Activated naive CD8-positive, alpha-beta T cell treated with anti-CD3 and anti-CD28 coated beads for 36 hours (primary cell): ENCODE measurements around the gene DPF3. TPM values are rescaled to one million over a fixed set of nuclear protein-coding genes. Genes with fewer than 3 reads are reported as not detected.

Experiments
- DNase-seq: peaks from one replicate; pipeline ENCODE4 v3.0.0; 2021
- H3K27ac Mint-ChIP-seq: one replicate; pipeline ENCODE4 v1.8.0; 2022; ENCODE audit warnings: mild to moderate bottlenecking, moderate library complexity, mixed read lengths
- H3K27me3 Mint-ChIP-seq: one replicate; pipeline ENCODE4 v1.8.0; 2022; ENCODE audit warnings: mild to moderate bottlenecking, mixed read lengths
- H3K36me3 Mint-ChIP-seq: one replicate; pipeline ENCODE4 v1.8.0; 2021; ENCODE audit warnings: mild to moderate bottlenecking, mixed read lengths
- H3K4me1 Mint-ChIP-seq: one replicate; pipeline ENCODE4 v1.8.0; 2021; ENCODE audit warnings: mixed read lengths
- H3K4me3 Mint-ChIP-seq: one replicate; pipeline ENCODE4 v1.8.0; 2022; ENCODE audit warnings: mild to moderate bottlenecking, moderate library complexity, mixed read lengths
- H3K9me3 Mint-ChIP-seq: one replicate; pipeline ENCODE4 v1.8.0; 2022; ENCODE audit warnings: mixed read lengths
- total RNA-seq, 2 experiments: library from RNA; stranded (reverse); gene quantifications; one replicate each; pipeline ENCODE4 v1.2.3, GENCODE V29; 2021

DPF3 gene
- total RNA-seq, 2 experiments from 2014 or later: 1.1 to 1.3 TPM

DNA sequence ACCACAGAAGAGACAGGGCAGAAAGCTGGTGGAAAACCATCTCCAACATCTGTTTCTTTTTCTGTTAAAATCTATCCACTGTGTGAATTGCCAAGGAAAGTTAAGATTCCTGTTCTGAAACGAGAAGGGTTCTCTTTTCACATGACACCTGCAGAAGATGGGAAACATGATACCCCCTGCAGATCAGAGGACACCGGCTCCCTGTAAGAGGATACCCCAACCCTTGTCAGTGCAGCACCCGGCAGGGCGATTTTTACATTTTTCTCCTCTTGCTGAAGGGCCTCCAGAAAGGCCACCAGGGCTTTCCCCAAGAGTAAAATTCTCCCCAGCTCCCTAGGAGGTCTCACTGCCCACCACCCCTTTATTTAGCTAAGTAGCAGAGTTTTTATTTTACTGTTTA lies 48.2 kb downstream of the DPF3 start:
- H3K27ac Mint-ChIP-seq: no peak overlapping the region
- H3K36me3 Mint-ChIP-seq: no peaks in the 10 kb centered on the region
- H3K4me1 Mint-ChIP-seq: no peaks in the 10 kb centered on the region
- DNase-seq: no peak
- no peak overlapping the region for H3K4me3 Mint-ChIP-seq
- no peaks in the 10 kb centered on the region for H3K27me3 Mint-ChIP-seq
- no peaks in the 10 kb centered on the region for H3K9me3 Mint-ChIP-seq

DNA sequence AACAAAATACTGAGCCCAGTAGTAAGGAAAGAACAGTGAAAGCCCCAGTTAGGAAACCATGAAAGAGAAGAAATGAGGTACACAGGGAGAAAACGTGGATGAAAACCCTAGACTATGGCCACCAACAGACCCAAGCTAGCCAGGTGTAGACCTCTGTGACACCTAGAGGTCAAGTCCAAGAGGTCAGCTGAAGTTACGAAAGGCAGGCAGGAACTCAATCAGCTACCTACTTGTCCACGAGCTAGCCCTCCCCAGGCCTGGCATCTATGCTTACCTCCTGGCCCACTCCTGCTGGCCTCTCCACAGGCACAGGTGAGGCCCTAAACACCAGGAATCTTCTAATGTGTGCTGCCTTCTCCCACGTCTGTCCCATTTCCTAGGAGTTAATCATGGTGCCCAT lies 48.7 kb downstream of the DPF3 start:
- Mint-ChIP-seq H3K4me1 (no peaks in the 10 kb centered on the region), H3K36me3 (no peaks in the 10 kb centered on the region), H3K27ac (no peak overlapping the region), H3K4me3 (no peak overlapping the region), H3K9me3 (no peaks in the 10 kb centered on the region), H3K27me3 (no peaks in the 10 kb centered on the region)
- no peak for DNase-seq

GRCh38 chr14:72844524-72844923 lies 49.4 kb downstream of the DPF3 start:
- Mint-ChIP-seq H3K27ac (no peak overlapping the region), H3K4me1 (no peaks in the 10 kb centered on the region), H3K9me3 (no peaks in the 10 kb centered on the region), H3K4me3 (no peak overlapping the region), H3K27me3 (no peaks in the 10 kb centered on the region), H3K36me3 (no peaks in the 10 kb centered on the region)
- DNase-seq: no peak

DNA sequence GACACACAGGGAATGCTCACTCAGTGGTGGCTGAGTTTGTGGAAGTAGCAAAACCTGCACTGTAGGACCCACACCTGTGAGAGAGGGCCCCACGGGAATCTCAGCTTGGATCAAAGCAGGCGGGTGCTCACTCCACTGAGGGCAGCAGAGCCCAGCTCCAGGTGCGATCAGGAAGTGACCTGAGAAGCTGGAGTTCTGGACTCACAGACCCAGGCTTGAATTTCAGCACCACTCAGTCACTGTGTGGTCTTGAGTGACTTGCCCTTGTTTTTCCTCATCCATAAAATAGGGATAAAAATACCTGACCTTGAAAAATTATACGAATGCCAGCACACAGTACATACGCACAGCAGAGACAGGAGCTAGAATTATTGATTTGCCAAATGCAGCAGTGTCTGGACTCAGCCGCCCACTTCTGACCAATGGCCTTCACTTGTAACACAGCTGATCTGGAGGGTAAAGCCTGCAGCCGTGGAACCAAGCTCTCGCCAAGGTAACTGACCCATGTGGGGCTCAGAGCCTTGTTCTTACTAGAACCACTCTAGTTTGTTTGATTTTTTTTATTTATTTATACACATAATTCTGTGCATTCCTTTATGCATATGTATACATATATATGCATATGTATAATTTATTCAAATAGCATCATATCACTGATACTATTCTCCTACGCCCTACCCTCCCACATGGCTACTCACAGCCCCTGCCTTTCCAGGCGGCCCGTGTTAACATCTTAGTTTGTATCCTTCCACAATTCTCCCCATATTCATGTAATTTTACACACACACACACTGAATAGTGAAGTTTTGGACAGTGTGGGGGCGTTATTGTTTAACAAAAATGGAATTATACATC lies 53.9 kb downstream of the DPF3 start:
- H3K36me3 Mint-ChIP-seq: no peaks in the 10 kb centered on the region

DNA sequence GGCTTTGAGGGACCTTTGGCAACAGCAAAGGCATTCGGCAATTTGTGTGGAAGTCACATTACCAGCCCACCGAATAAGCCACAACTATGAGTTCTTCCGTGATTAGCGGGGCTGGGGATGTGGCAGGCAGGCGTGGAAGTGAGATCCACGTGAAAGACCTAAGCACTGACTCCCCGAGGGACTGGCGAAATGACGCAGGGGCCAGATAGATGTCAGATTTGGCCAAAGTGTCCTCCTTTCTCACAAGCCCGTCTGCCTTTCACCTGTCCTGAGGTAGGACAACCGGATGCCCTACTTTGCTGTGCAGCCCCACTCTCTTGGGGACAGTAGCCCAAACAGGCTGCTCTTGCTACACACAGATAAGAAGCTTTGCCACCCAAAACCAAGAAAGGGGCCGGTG lies 54.5 kb downstream of the DPF3 start:
- Mint-ChIP-seq H3K27me3 (no peaks in the 10 kb centered on the region), H3K4me3 (no peak overlapping the region), H3K4me1 (no peaks in the 10 kb centered on the region), H3K36me3 (no peaks in the 10 kb centered on the region), H3K27ac (no peak overlapping the region), H3K9me3 (no peaks in the 10 kb centered on the region)
- no peak for DNase-seq

More for the DNA sequence above, 53.9 kb downstream of the DPF3 start:
- no peaks in the 10 kb centered on the region for H3K9me3 Mint-ChIP-seq
- H3K27me3 Mint-ChIP-seq: no peaks in the 10 kb centered on the region
- DNase-seq: no peak
- no peak overlapping the region for H3K27ac Mint-ChIP-seq
- no peak overlapping the region for H3K4me3 Mint-ChIP-seq
- no peaks in the 10 kb centered on the region for H3K4me1 Mint-ChIP-seq

DNA sequence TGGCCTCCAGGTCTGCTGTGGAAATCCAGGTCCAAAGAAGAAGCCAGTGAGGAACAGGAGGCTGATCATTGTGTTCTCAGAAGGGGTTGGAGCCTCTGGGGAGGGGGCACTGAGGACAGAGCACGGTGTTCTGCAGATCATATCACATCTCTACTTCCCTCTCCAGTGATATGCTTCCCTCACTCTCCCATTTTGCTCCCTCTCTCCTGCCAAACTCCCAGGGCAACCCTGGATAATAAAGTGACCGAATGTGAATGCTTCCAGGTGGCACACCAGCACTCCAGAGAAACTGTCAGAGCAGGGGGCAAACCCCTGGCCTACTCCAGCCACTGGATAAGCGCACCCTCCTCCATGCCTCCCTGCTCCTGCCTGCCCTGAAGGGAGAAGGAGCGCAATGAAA lies 57.8 kb downstream of the DPF3 start:
- no peak overlapping the region for H3K4me3 Mint-ChIP-seq
- no peaks in the 10 kb centered on the region for H3K27me3 Mint-ChIP-seq
- no peak overlapping the region for H3K27ac Mint-ChIP-seq

DNA sequence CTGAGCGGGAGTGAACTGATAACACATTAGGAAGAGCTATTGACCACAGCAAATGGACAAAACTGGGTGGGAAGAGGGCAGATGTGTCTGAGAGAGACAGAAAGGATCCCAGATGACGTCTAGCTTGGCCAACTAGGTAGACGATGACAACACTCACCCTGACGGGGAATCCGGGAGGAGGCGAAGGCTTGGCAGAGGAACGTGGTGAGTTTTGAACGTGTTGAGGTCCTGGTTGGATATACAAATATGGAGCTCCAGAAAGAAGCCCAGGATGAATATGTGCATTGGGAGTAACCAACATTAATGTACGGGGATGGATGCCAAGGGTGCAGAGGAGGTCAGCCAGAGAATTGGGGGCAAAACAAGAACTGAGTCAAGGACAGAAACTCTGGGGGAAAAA lies 60.7 kb downstream of the DPF3 start:
- no peak overlapping the region for H3K4me3 Mint-ChIP-seq
- H3K9me3 Mint-ChIP-seq: no peaks in the 10 kb centered on the region
- peaks cover 4% of the 10 kb centered on the region for H3K27me3 Mint-ChIP-seq
- H3K27ac Mint-ChIP-seq: no peak overlapping the region
- no peaks in the 10 kb centered on the region for H3K4me1 Mint-ChIP-seq
- H3K36me3 Mint-ChIP-seq: no peaks in the 10 kb centered on the region
- DNase-seq: no peak

More for the DNA sequence above, 57.8 kb downstream of the DPF3 start:
- no peak for DNase-seq
- Mint-ChIP-seq H3K36me3 (no peaks in the 10 kb centered on the region), H3K4me1 (no peaks in the 10 kb centered on the region), H3K9me3 (no peaks in the 10 kb centered on the region)

DNA sequence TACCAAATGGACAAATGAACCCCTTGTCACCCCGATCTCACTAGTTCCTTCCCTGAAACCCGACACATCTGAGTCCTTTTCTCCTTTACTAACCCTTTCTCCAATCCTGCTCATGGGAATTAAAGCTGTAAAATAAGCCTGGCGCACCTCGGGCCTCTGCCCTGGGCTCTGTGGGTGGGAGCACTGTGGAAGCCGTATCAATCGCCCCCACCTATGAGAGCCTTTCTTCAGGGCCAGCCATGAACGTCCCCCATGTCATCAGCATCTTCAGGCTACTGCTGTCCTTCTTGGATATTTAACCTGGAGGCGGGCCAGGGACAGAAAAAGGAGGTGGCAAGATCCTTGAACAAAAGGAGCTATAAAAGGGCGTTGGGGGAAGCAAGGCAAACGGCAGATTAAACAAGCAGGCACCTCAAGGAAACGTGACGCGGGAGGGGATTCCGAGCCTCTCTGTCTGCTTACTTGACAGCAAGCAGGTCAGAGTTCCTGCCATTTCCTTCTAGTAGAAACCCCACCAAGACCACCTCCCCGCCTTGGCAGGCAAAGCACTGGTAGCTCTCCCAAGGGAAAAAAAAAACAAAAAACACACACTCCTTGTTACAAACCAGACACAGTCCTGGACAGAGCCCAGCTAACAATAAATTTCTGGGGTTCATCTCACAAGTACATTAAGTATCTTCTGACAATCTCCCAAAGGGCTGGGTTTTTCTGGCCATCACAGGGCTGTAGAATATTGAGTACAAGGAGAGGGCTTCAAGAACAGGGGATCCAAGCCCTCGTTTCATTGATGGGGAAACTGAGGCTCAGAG lies 62.9 kb downstream of the DPF3 start:
- H3K36me3 Mint-ChIP-seq: no peaks in the 10 kb centered on the region
- no peaks in the 10 kb centered on the region for H3K9me3 Mint-ChIP-seq
- no peak overlapping the region for H3K4me3 Mint-ChIP-seq
- H3K4me1 Mint-ChIP-seq: no peaks in the 10 kb centered on the region
- H3K27me3 Mint-ChIP-seq: peaks cover 4% of the 10 kb centered on the region
- no peak overlapping the region for H3K27ac Mint-ChIP-seq
- no peak for DNase-seq

DNA sequence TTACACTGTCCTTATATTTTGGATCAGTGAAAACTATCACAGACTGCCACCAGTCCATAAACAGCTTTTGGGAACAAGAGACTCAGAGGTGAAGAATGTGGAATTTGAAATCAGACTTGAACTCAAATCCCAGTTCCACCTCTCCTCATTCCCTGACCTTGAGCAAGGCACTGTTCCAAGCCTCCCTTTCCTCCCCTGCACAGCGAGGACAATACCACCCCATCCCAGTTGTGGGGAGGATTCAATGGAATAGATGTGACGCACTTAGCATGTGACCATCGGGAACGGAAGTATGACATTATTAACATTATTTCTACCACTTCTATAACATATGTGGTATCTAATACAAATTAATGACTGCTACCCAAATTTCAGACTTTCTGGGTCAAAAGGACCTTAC lies 63.5 kb downstream of the DPF3 start:
- Mint-ChIP-seq H3K36me3 (no peaks in the 10 kb centered on the region), H3K9me3 (no peaks in the 10 kb centered on the region), H3K4me3 (no peak overlapping the region), H3K27me3 (peaks cover 4% of the 10 kb centered on the region), H3K4me1 (no peaks in the 10 kb centered on the region), H3K27ac (no peak overlapping the region)
- DNase-seq: no peak

DNA sequence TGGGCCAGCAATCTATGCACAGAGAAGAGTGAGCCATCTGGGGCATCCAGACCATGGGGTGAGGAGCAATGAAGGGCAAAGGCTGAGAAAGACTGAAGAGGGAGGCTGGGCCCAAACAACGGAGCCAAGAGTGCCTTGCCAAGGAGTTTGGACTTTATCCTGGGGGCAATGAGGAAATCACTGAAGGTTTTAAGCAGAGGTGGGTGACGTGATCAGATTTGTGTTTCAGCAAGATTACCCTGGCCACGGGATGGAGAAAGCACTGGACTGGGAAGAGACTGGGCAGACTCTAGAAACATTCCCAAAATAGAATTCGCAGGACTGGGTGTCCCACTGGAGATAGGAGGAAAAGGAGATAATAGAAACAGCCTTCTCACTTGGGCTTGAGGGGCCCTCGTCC lies 65.3 kb downstream of the DPF3 start:
- H3K4me3 Mint-ChIP-seq: no peak overlapping the region
- H3K9me3 Mint-ChIP-seq: no peaks in the 10 kb centered on the region
- no peak for DNase-seq
- peaks cover 11% of the 10 kb centered on the region for H3K27me3 Mint-ChIP-seq
- H3K4me1 Mint-ChIP-seq: no peaks in the 10 kb centered on the region
- H3K27ac Mint-ChIP-seq: no peak overlapping the region
- no peaks in the 10 kb centered on the region for H3K36me3 Mint-ChIP-seq

GRCh38 chr14:72826039-72826438 lies 67.9 kb downstream of the DPF3 start:
- H3K4me1 Mint-ChIP-seq: no peaks in the 10 kb centered on the region
- DNase-seq: no peak
- no peaks in the 10 kb centered on the region for H3K36me3 Mint-ChIP-seq
- H3K27ac Mint-ChIP-seq: no peak overlapping the region
- no peak overlapping the region for H3K4me3 Mint-ChIP-seq
- peaks cover 11% of the 10 kb centered on the region for H3K27me3 Mint-ChIP-seq
- no peaks in the 10 kb centered on the region for H3K9me3 Mint-ChIP-seq

- Mint-ChIP-seq H3K4me3 (no peak overlapping the region), H3K36me3 (no peaks in the 10 kb centered on the region), H3K4me1 (no peaks in the 10 kb centered on the region), H3K27ac (no peak overlapping the region), H3K27me3 (peaks cover 11% of the 10 kb centered on the region), H3K9me3 (no peaks in the 10 kb centered on the region)
- no peak for DNase-seq
These were observed 68.4 kb downstream of the DPF3 start for GRCh38 chr14:72825486-72825885.

GRCh38 chr14:72824051-72824450 lies 69.8 kb downstream of the DPF3 start:
- Mint-ChIP-seq H3K4me1 (no peaks in the 10 kb centered on the region), H3K4me3 (no peak overlapping the region), H3K27ac (no peak overlapping the region), H3K27me3 (peaks cover 11% of the 10 kb centered on the region), H3K36me3 (no peaks in the 10 kb centered on the region), H3K9me3 (peaks cover 1% of the 10 kb centered on the region)
- no peak for DNase-seq

DNA sequence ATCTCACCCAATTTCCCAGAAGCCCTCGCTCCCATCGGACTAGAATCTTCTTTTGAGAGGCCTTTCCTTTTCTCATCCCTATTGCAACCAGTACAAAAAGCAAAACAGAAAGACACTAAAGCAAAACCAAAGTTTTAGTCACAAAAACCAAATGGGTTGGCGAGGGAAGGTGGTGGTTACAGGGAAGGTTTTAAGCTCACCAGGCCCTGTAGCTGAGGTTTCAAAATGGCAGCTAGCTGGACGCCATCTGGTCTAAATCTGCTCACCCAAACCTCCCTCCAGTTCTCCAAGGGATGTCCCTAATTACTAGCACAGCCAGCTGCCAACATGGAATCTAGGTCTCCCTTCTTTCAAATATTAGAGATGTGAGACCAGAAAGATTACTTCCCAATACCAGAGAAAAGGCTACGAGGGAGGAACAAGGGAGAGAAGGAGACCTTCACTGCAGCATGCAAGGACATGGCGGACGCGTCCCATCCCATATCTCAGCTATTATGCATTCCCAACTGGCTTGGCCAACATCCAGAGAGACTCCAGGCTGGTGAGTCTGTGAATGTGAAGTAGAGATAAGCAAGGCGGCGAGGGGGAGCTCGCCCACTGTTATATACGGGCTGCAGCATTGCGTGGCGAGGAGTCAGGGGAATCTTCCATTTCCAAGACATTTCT lies 70.8 kb downstream of the DPF3 start:
- Mint-ChIP-seq H3K4me3 (no peak overlapping the region), H3K4me1 (no peaks in the 10 kb centered on the region), H3K9me3 (peaks cover 3% of the 10 kb centered on the region), H3K36me3 (no peaks in the 10 kb centered on the region), H3K27ac (no peak overlapping the region), H3K27me3 (peaks cover 7% of the 10 kb centered on the region)
- DNase-seq: no peak

DNA sequence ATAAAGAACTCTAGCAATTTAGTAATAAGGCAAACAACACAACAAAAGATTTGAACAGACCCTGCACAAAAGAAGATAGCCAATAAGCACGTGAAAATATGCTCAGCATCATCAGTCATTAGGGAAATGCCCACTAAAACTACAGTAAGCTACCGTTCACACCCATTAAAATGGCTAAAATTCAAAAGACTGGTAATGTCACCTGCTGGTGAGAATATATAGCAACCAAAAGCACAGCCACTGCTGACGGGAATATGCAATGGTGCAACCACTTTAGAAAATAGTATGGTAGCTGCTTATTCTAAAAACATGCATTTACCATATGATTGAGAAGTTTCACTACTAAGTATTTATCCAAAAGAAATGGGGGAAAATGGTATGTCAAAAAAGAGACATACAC lies 74.9 kb downstream of the DPF3 start:
- Mint-ChIP-seq H3K4me3 (no peak overlapping the region), H3K27ac (no peak overlapping the region), H3K4me1 (peaks cover 11% of the 10 kb centered on the region), H3K9me3 (peaks cover 3% of the 10 kb centered on the region), H3K36me3 (no peaks in the 10 kb centered on the region), H3K27me3 (no peaks in the 10 kb centered on the region)
- no peak for DNase-seq
